ENCODE measurements around the gene SLC4A2.

SLC4A2 gene

DNA sequence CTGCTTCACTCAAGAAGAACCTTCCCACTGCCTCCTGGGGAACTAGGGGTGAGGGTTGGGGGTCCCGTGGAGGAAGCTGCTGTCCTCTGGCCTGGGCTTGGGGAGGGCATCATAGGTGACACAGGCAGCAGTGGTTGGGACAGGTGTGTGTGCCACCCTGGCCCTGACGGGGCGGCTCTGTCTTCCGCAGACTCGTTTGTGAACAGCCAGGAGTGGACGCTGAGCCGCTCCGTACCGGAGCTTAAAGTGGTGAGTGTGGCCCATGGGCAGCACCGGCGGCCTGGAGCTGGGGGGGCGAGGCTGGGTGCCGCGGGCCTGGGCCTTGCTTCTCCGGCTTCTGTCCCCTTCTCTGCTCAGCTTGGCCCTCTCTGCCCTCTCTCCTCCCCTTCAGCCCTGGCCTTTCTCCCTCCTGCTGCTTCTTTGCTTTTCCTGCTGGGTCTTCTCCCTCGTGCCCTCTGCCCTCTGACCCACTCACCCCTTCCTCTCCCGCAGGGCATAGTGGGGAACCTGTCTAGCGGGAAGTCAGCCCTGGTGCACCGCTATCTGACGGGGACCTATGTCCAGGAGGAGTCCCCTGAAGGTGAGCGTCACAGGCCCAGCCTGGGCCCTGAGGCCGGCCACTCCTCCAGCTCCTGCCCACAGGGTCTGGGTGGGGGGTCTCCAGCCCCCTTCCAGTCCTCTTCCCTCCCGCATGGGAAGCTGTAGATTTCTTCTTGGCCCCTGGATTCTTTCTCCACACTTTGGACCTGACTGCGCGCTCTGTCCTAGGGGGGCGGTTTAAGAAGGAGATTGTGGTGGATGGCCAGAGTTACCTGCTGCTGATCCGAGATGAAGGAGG is 57.4 kb downstream of the SLC4A2 start:
- no peak for DNase-seq (ENCODE audit: low read depth)
- TF ChIP-seq, protein P1, sequence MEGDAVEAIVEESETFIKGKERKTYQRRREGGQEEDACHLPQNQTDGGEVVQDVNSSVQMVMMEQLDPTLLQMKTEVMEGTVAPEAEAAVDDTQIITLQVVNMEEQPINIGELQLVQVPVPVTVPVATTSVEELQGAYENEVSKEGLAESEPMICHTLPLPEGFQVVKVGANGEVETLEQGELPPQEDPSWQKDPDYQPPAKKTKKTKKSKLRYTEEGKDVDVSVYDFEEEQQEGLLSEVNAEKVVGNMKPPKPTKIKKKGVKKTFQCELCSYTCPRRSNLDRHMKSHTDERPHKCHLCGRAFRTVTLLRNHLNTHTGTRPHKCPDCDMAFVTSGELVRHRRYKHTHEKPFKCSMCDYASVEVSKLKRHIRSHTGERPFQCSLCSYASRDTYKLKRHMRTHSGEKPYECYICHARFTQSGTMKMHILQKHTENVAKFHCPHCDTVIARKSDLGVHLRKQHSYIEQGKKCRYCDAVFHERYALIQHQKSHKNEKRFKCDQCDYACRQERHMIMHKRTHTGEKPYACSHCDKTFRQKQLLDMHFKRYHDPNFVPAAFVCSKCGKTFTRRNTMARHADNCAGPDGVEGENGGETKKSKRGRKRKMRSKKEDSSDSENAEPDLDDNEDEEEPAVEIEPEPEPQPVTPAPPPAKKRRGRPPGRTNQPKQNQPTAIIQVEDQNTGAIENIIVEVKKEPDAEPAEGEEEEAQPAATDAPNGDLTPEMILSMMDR (IDR thresholded peaks at IDR 0.05; ENCODE audit: low read depth, low read length, missing control alignments) = no peak
- no peak overlapping the region for H3K4me3 ChIP-seq (ENCODE audit: low read depth, low read length)
- in situ Hi-C loops (cut with HindIII; ENCODE audit: low sequenced_read_pairs) = no loop called here

DNA sequence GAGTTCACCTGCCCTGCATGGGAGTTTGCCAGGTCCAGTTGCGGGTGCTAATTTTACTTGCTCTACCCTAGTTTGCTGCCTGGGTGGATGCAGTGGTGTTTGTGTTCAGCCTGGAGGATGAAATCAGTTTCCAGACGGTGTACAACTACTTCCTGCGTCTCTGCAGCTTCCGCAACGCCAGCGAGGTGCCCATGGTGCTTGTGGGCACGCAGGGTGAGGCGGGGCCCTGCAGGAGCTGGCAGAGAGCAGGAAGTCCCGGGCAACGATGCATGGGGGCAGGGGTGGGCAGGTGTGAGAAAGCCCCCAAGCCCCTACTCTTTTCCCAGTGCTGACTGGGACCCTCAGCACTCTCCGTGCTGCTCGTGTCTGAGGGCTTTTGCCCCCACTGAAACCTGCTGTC is 58.2 kb downstream of the SLC4A2 start:
- in situ Hi-C loops (cut with HindIII; ENCODE audit: low sequenced_read_pairs) = no loop called here
- no peak for DNase-seq (ENCODE audit: low read depth)
- TF ChIP-seq, protein P1 (IDR thresholded peaks at IDR 0.05; ENCODE audit: low read depth, low read length, missing control alignments) = no peak
- H3K4me3 ChIP-seq (ENCODE audit: low read depth, low read length) = no peak overlapping the region

DNA sequence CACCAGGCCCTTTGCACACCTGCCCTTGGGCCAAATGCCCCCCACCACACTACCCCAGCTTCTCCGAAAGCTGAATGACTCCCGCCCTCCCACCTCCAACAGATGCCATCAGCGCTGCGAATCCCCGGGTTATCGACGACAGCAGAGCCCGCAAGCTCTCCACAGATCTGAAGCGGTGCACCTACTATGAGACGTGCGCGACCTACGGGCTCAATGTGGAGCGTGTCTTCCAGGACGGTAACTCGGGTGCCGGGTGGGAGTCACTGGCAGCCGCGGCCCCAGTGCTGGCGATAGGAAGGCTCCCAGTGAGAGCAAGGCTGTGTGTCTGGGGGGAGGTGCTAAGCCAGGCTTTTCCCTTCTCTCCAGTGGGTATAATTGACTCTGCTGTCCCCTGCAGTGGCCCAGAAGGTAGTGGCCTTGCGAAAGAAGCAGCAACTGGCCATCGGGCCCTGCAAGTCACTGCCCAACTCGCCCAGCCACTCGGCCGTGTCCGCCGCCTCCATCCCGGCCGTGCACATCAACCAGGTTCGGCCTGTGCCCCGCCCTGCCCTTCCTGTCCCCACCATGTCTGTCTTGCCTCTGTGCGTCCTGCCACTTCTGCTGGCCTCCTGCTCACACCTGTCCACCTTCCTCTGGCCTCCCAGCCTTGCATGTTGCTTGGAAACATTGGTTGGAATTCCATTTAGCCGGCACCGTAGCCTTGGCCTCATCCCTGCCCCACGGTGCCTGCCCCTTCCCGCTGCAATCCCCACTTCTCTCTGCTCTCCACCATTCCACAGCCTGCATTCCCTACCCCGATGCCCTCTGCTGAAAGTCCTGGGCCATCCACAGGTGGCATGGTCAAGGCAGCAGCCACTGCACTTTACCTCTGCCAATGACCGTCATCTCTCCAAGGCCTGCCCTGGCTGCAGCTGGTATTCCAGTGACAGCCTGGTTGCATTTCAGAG is 59.0 kb downstream of the SLC4A2 start:
- H3K4me3 ChIP-seq (ENCODE audit: low read depth, low read length) = no peak overlapping the region
- in situ Hi-C loops (cut with HindIII; ENCODE audit: low sequenced_read_pairs) = no loop called here
- TF ChIP-seq, protein P1 (IDR thresholded peaks at IDR 0.05; ENCODE audit: low read depth, low read length, missing control alignments) = no peak
- DNase-seq (ENCODE audit: low read depth) = no peak

DNA sequence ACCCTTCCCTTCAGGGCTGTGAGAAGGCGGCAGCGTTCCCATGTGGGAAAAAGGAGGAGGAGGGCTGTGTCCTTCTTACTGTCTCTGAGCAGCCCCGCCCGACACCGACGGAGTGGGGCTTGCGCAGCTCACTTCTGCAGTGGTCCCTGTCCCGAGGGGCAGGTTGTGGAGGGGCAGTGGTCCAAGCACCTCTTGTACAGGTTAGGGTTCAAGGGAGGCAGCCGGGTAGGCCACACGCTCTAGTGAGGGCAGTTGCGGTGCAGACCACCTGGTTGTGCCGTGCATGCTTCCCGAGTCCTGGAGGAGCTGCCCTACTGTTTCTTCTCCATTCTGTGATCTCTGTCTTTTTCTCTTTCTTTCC is 59.6 kb downstream of the SLC4A2 start:
- DNase-seq (ENCODE audit: low read depth) = no peak
- H3K4me3 ChIP-seq (ENCODE audit: low read depth, low read length) = no peak overlapping the region
- TF ChIP-seq, protein P1 (IDR thresholded peaks at IDR 0.05; ENCODE audit: low read depth, low read length, missing control alignments) = no peak
- in situ Hi-C loops (cut with HindIII; ENCODE audit: low sequenced_read_pairs) = no loop called here

GRCh38 chr7:151119902-151120301 is 60.5 kb downstream of the SLC4A2 start:
- no peak overlapping the region for H3K4me3 ChIP-seq (ENCODE audit: low read depth, low read length)
- in situ Hi-C loops (cut with HindIII; ENCODE audit: low sequenced_read_pairs) = no loop called here
- TF ChIP-seq, protein P1 (IDR thresholded peaks at IDR 0.05; ENCODE audit: low read depth, low read length, missing control alignments) = no peak
- DNase-seq (ENCODE audit: low read depth) = no peak

- no peak for DNase-seq (ENCODE audit: low read depth)
- no peak overlapping the region for H3K4me3 ChIP-seq (ENCODE audit: low read depth, low read length)
Measured at GRCh38 chr7:151120896-151121295, 61.5 kb downstream of the SLC4A2 start.

More at GRCh38 chr7:151120896-151121295, 61.5 kb downstream of the SLC4A2 start:
- in situ Hi-C loops (cut with HindIII; ENCODE audit: low sequenced_read_pairs) = no loop called here
- TF ChIP-seq, protein P1 (IDR thresholded peaks at IDR 0.05; ENCODE audit: low read depth, low read length, missing control alignments) = no peak
